Measurements from ENCODE around the gene PORCN. TPM values are rescaled to one million over a fixed set of nuclear protein-coding genes. Genes with fewer than 3 reads are reported as not detected.

The PORCN gene
- total and polyA plus RNA-seq, 2 of the 4 experiments (the other 2 are of a cell fraction): 4.1 to 10.1 TPM

GRCh38 chrX:48540480-48540879, 31.7 kb downstream of the PORCN start:
- H3K9ac ChIP-seq (ENCODE audit: low read depth, low read length): no peak overlapping the region
- dilution Hi-C loops (cut with HindIII; ENCODE audit: low sequenced_read_pairs, unreplicated experiment): no loop called here
- TF ChIP-seq POLR2A (IDR thresholded peaks at IDR 0.05; ENCODE audit: low read depth, low read length) (no peak), CEBPB (IDR thresholded peaks at IDR 0.05; ENCODE audit: low read depth, low read length) (no peak), CHD1 (IDR thresholded peaks at IDR 0.05; ENCODE audit: low read depth, low read length) (no peak), MXI1 (IDR thresholded peaks at IDR 0.05; ENCODE audit: borderline replicate concordance, low read depth, low read length) (no peak), NFE2L2 (IDR thresholded peaks at IDR 0.05; ENCODE audit: low read depth, low read length) (no peak), RCOR1 (IDR thresholded peaks at IDR 0.05; ENCODE audit: insufficient replicate concordance, low read length) (no peak), SMC3 (IDR thresholded peaks at IDR 0.05; ENCODE audit: low read depth, low read length) (no peak), MAZ (IDR thresholded peaks at IDR 0.05; ENCODE audit: borderline replicate concordance, low read depth, low read length) (no peak), RAD21 (IDR thresholded peaks at IDR 0.05; ENCODE audit: low read length) (no peak)
- TF ChIP-seq, protein P1, sequence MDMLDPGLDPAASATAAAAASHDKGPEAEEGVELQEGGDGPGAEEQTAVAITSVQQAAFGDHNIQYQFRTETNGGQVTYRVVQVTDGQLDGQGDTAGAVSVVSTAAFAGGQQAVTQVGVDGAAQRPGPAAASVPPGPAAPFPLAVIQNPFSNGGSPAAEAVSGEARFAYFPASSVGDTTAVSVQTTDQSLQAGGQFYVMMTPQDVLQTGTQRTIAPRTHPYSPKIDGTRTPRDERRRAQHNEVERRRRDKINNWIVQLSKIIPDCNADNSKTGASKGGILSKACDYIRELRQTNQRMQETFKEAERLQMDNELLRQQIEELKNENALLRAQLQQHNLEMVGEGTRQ (IDR thresholded peaks at IDR 0.05; ENCODE audit: low read depth, low read length): no peak
- no peak overlapping the region; the same call in 1 of the 2 replicates for H2AK5ac ChIP-seq (ENCODE audit: low read depth, low read length)
- ChIA-PET POLR2A (ENCODE audit: unreplicated experiment) (no interaction called here), CTCF (no interaction called here)
- peaks cover 7 to 14% of the 10 kb centered on the region in 2 experiments for H3K79me1 ChIP-seq (ENCODE audit: low read depth in 1 of 2, low read length in 2 of 2)
- in situ Hi-C loops (cut with MboI; ENCODE audit: low sequenced_read_pairs): no loop called here
- H3K4me3 ChIP-seq (ENCODE audit: insufficient read depth, low read depth, low read length): peak overlapping the region; percentile 89; the same call in 1 of the 2 replicates
- H3K36me3 ChIP-seq (ENCODE audit: control insufficient read depth, insufficient read depth, low read length): peaks cover 6% of the 10 kb centered on the region
- no peaks in the 10 kb centered on the region for H3K9me3 ChIP-seq (ENCODE audit: control insufficient read depth, insufficient read depth, low read length)
- no peak overlapping the region for H2BK120ac ChIP-seq (ENCODE audit: low read depth, low read length)
- H3K18ac ChIP-seq (ENCODE audit: low read depth, low read length): no peak overlapping the region
- peak overlapping the region; percentile 59; the same call in 1 of the 2 replicates for H3K14ac ChIP-seq (replicated peaks; ENCODE audit: low read depth, low read length)
- no peak overlapping the region for H3K4ac ChIP-seq (ENCODE audit: low read depth, low read length)
- no TSS peak for BruUV-seq (replicated peaks)
- no peaks in the 10 kb centered on the region for H3K4me1 ChIP-seq (ENCODE audit: control insufficient read depth, insufficient read depth, low read length)
- DNase-seq (no peak), ATAC-seq (ENCODE audit: low read depth) (no peak)
- intact Hi-C loops (cut with micrococcal nuclease): no loop called here
- H3K27ac ChIP-seq (ENCODE audit: insufficient read depth, low read length): no peak overlapping the region
- peaks cover 9% of the 10 kb centered on the region; the same call in 1 of the 2 replicates for H4K20me1 ChIP-seq (ENCODE audit: insufficient read depth, low read length)
- no peak overlapping the region; the same call in 1 of the 2 replicates for H3K23ac ChIP-seq (ENCODE audit: low read depth, low read length)
- peak overlapping the region; percentile 83 for H2AK9ac ChIP-seq (replicated peaks; ENCODE audit: low read depth, low read length, poor library complexity)
- no peaks in the 10 kb centered on the region for H3K27me3 ChIP-seq (ENCODE audit: control insufficient read depth, insufficient read depth, low read length)
- no peak overlapping the region for H4K5ac ChIP-seq (ENCODE audit: low read depth, low read length)
- no peak overlapping the region for H4K91ac ChIP-seq (ENCODE audit: insufficient read depth, low read depth, low read length)
- peak overlapping the region; percentile 63 for H3K4me2 ChIP-seq (ENCODE audit: low read depth, low read length)
- no peak overlapping the region for H2BK15ac ChIP-seq (ENCODE audit: low read depth, low read length)
- H4K8ac ChIP-seq (ENCODE audit: low read depth in 2 of 2, low read length in 2 of 2): no peak overlapping the region; a peak in 1 of 4 replicates
- no peak overlapping the region for H2BK20ac ChIP-seq (ENCODE audit: low read depth, low read length)
- H3K9me1 ChIP-seq (ENCODE audit: insufficient read depth, low read length): peaks cover 5% of the 10 kb centered on the region; the same call in 1 of the 2 replicates
- 81% methylated on average over 3 of the region's 7 CpGs; no CpG with 5 or more reads in 1 of the 2 experiments for WGBS, 2 experiments (ENCODE audit: extremely low coverage in 2 of 2, insufficient read length in 1 of 2)
- no peak overlapping the region for H2BK5ac ChIP-seq (ENCODE audit: low read depth, low read length, poor library complexity, severe bottlenecking)
- no peak overlapping the region for H3K56ac ChIP-seq (ENCODE audit: extremely low read depth, insufficient read depth, low read length)
- no peak overlapping the region for H2AFZ ChIP-seq (replicated peaks; ENCODE audit: low read length, poor library complexity)
